ENCODE data around the gene ASTN2.

DNA sequence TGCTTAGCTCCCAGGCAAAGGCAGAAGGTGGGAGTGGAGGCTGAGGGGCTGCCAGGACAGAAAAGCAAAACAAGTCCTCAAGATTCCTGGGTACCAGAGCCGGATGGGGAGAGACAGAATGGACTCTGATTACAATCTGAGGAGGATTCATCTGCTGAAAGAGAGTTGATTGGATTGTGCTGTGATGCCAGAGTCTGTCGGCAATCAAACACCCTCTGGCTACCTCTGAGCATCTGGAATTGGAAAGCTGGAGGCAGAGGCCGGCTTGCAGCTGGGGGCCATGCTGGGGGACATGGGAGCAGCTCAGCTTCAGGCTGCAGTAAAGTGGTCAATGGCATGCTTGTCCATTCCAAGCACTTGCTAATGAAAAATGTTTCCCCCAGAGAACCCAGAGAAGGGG lies 59.3 kb downstream of the ASTN2 start:
- no peak for TF ChIP-seq CTCF (IDR thresholded peaks at IDR 0.05; ENCODE audit: low read depth, low read length, missing input control)
- no peak for TF ChIP-seq TAF1 (conservative IDR thresholded peaks at IDR 0.05)
- TF ChIP-seq, protein P1, sequence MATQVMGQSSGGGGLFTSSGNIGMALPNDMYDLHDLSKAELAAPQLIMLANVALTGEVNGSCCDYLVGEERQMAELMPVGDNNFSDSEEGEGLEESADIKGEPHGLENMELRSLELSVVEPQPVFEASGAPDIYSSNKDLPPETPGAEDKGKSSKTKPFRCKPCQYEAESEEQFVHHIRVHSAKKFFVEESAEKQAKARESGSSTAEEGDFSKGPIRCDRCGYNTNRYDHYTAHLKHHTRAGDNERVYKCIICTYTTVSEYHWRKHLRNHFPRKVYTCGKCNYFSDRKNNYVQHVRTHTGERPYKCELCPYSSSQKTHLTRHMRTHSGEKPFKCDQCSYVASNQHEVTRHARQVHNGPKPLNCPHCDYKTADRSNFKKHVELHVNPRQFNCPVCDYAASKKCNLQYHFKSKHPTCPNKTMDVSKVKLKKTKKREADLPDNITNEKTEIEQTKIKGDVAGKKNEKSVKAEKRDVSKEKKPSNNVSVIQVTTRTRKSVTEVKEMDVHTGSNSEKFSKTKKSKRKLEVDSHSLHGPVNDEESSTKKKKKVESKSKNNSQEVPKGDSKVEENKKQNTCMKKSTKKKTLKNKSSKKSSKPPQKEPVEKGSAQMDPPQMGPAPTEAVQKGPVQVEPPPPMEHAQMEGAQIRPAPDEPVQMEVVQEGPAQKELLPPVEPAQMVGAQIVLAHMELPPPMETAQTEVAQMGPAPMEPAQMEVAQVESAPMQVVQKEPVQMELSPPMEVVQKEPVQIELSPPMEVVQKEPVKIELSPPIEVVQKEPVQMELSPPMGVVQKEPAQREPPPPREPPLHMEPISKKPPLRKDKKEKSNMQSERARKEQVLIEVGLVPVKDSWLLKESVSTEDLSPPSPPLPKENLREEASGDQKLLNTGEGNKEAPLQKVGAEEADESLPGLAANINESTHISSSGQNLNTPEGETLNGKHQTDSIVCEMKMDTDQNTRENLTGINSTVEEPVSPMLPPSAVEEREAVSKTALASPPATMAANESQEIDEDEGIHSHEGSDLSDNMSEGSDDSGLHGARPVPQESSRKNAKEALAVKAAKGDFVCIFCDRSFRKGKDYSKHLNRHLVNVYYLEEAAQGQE (IDR thresholded peaks at IDR 0.05): no peak
- no peak for TF ChIP-seq RXRA (IDR thresholded peaks at IDR 0.05)
- no peak for TF ChIP-seq GABPA (IDR thresholded peaks at IDR 0.05 in 1 of 2, conservative IDR thresholded peaks at IDR 0.05 in 1 of 2)
- TF ChIP-seq RAD21 (IDR thresholded peaks at IDR 0.05): no peak
- no peak for TF ChIP-seq YY1 (IDR thresholded peaks at IDR 0.05)
- TF ChIP-seq SP1 (IDR thresholded peaks at IDR 0.05): no peak

All from liver (tissue), 3 donors.